NCI-H2227 treated with DMSO at 0.1 percent for 48 hours (cell line): ENCODE results near the gene HCN2.

ENCODE experiments used
- DNase-seq: peaks from one replicate; lab custom pipeline; 2025; lab: John Stamatoyannopoulos, UW

The HCN2 gene

GRCh38 chr19:658059-658839 lies 68.6 kb downstream of the HCN2 start:
- no peak for DNase-seq

- DNase-seq: no peak
These were observed 69.5 kb downstream of the HCN2 start for GRCh38 chr19:658916-659839.

GRCh38 chr19:660793-661426 lies 71.2 kb downstream of the HCN2 start:
- DNase-seq: no peak

- DNase-seq: no peak
These were observed 71.9 kb downstream of the HCN2 start for GRCh38 chr19:661427-662196.

- no peak for DNase-seq
These were observed 72.7 kb downstream of the HCN2 start for GRCh38 chr19:662207-662961.

GRCh38 chr19:662962-663681 lies 73.4 kb downstream of the HCN2 start, which contains the start of gene RNF126:
RNF126 (minus strand) TSS chr19:663214; CDS start chr19:663121, 93 bp downstream.
- DNase-seq: peak; percentile 77

- DNase-seq: no peak
These were observed 74.0 kb downstream of the HCN2 start for GRCh38 chr19:663682-664117.

GRCh38 chr19:664913-665443 lies 75.3 kb downstream of the HCN2 start:
- DNase-seq: peak; percentile 19
